Measurements from ENCODE around the gene ZC3H12D.
"Not testable (repeated sequence)": the region's sequence is repeated elsewhere in the genome, so short reads cannot be mapped to it uniquely, and the experiment has no call there.

ZC3H12D gene

GRCh38 chr6:149459761-149460160 is 25.1 kb downstream of the ZC3H12D start:
- no peak for DNase-seq (ENCODE audit: low read depth, low spot score)

- DNase-seq (ENCODE audit: low read depth, low spot score): no peak
Measured at GRCh38 chr6:149458806-149459205, 26.0 kb downstream of the ZC3H12D start.

GRCh38 chr6:149458196-149458595 is 26.6 kb downstream of the ZC3H12D start:
- DNase-seq (ENCODE audit: low read depth, low spot score): no peak

- DNase-seq (ENCODE audit: low read depth, low spot score): no peak
Measured at GRCh38 chr6:149457316-149457884, 27.4 kb downstream of the ZC3H12D start.

GRCh38 chr6:149456311-149457021 is 28.3 kb downstream of the ZC3H12D start:
- no peak for DNase-seq (ENCODE audit: low read depth, low spot score)

- DNase-seq (ENCODE audit: low read depth, low spot score): no peak
Measured at GRCh38 chr6:149455031-149455732, 29.6 kb downstream of the ZC3H12D start.

GRCh38 chr6:149454346-149454848 is 30.4 kb downstream of the ZC3H12D start:
- DNase-seq (ENCODE audit: low read depth, low spot score): peak; percentile 78

GRCh38 chr6:149453597-149454345 is 31.0 kb downstream of the ZC3H12D start:
- no peak for DNase-seq (ENCODE audit: low read depth, low spot score)

- DNase-seq (ENCODE audit: low read depth, low spot score): no peak
Measured at GRCh38 chr6:149452037-149452939, 32.5 kb downstream of the ZC3H12D start.

- DNase-seq (ENCODE audit: low read depth, low spot score): no peak
Measured at GRCh38 chr6:149451376-149452036, 33.3 kb downstream of the ZC3H12D start.

GRCh38 chr6:149450679-149451375 is 34.0 kb downstream of the ZC3H12D start:
- DNase-seq (ENCODE audit: low read depth, low spot score): no peak

GRCh38 chr6:149449831-149450678 is 34.8 kb downstream of the ZC3H12D start:
- no peak for DNase-seq (ENCODE audit: low read depth, low spot score)

GRCh38 chr6:149448821-149449453 is 35.9 kb downstream of the ZC3H12D start:
- no peak for DNase-seq (ENCODE audit: low read depth, low spot score)

- DNase-seq (ENCODE audit: low read depth, low spot score): no peak
Measured at GRCh38 chr6:149446791-149447376, 37.9 kb downstream of the ZC3H12D start.

GRCh38 chr6:149445573-149445972 is 39.2 kb downstream of the ZC3H12D start:
- DNase-seq (ENCODE audit: low read depth, low spot score): no peak

- no peak for DNase-seq (ENCODE audit: low read depth, low spot score)
Measured at GRCh38 chr6:149445095-149445466, 39.7 kb downstream of the ZC3H12D start.

GRCh38 chr6:149444360-149445094 is 40.3 kb downstream of the ZC3H12D start:
- DNase-seq (ENCODE audit: low read depth, low spot score): not testable (repeated sequence)
